Activated naive CD8-positive, alpha-beta T cell treated with anti-CD3 and anti-CD28 coated beads, Interleukin-2, amount 50 U/mL, for 24 hours (primary cell): ENCODE data around the gene MYO7B.

Experiments
- ATAC-seq: fragments of 150-1000 bp; cut with Tn5 transposase; one replicate; pipeline ENCODE4 v1.10.0; 2021
- DNase-seq: peaks from one replicate; pipeline ENCODE4 v3.0.0; 2021
- H3K27ac Mint-ChIP-seq: one replicate; pipeline ENCODE4 v1.8.0; 2021; ENCODE audit warnings: mild to moderate bottlenecking, mixed read lengths
- H3K27me3 Mint-ChIP-seq: one replicate; pipeline ENCODE4 v1.8.0; 2021; ENCODE audit warnings: mixed read lengths
- H3K36me3 Mint-ChIP-seq: one replicate; pipeline ENCODE4 v1.8.0; 2021; ENCODE audit warnings: low read depth, mixed read lengths
- H3K4me1 Mint-ChIP-seq: one replicate; pipeline ENCODE4 v1.8.0; 2021; ENCODE audit warnings: mixed read lengths
- H3K4me3 Mint-ChIP-seq: one replicate; pipeline ENCODE4 v1.8.0; 2021; ENCODE audit warnings: mild to moderate bottlenecking, moderate library complexity, mixed read lengths
- H3K9me3 Mint-ChIP-seq: one replicate; pipeline ENCODE4 v1.8.0; 2021; ENCODE audit warnings: mixed read lengths

MYO7B gene

DNA sequence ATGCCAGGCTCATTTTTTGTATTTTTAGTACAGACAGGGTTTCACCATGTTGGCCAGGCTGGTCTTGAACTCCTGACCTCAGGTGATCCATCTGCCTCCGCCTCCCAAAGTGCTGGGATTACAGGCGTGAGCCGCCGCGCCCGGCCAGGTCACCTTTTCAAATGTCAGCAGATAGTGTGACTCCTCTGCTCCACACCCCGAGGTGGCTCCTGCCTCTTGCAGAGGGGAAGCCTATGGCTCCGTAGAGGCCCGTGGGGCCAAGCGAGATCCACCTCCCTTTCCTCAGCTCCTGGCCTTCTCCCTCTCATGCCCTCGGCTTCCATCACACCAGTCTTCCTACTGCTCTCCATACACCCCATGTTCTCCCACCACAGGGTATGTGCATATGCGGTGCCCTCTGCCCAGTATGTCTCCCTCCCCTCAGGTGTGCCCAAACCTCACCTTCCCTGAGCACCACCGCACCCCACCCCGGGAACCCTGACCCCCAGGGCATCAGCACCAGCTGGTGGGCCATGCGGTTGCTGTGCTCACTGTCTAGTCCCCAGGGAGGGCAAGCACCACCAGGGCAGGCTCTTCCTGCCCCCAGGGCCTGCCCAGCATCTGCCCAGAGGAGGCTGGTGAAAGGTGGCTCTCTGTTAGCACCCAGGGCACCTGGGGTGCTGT is 121.2 kb downstream of the MYO7B start:
- no peaks in the 10 kb centered on the region for H3K4me1 Mint-ChIP-seq
- H3K27ac Mint-ChIP-seq: no peak overlapping the region
- no peak overlapping the region for H3K4me3 Mint-ChIP-seq
- H3K27me3 Mint-ChIP-seq: no peaks in the 10 kb centered on the region
- ATAC-seq (no peak), DNase-seq (no peak)
- H3K9me3 Mint-ChIP-seq: no peaks in the 10 kb centered on the region
- no peaks in the 10 kb centered on the region for H3K36me3 Mint-ChIP-seq

DNA sequence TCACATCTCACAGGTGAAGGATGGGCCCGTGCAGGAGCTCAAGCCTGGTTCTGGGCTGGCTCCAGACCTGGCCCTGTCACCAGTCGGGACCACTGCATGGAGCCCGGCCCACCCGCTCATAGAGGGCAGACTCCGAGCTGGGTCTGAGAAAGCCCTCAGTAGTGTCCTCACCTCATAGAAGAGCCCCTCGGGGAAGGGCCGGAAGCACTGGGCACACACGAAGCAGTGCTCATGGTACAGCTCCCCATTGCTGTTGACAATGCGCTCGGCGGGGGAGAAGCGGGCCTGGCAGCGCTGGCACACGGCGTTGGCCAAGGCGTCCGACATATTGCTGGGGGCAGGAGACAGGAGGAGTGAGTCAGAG is 121.7 kb downstream of the MYO7B start:
- H3K27ac Mint-ChIP-seq: no peak overlapping the region
- ATAC-seq (no peak), DNase-seq (no peak)
- no peak overlapping the region for H3K4me3 Mint-ChIP-seq
- no peaks in the 10 kb centered on the region for H3K36me3 Mint-ChIP-seq
- H3K9me3 Mint-ChIP-seq: no peaks in the 10 kb centered on the region
- H3K4me1 Mint-ChIP-seq: no peaks in the 10 kb centered on the region
- peaks cover 4% of the 10 kb centered on the region for H3K27me3 Mint-ChIP-seq

DNA sequence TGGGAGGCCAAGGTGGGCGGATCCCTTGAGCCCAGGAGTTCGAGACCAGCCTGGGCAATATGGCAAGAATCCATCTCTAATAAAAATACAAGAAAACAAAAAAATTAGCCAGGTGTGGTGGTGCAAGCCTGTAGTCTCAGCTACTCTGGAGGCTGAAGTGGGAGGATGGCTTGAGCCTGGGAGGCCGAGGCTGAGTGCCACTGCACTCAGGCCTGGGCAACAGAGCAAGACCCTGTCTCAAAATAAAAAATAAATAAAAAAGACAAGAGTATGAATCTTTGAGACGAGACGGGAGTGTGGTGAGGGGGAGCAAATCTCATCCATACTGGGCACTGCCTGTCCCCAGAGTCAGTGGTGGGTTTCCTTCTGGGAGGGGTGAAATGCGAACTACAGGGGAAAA is 122.7 kb downstream of the MYO7B start:
- Mint-ChIP-seq H3K27ac (no peak overlapping the region), H3K4me1 (no peaks in the 10 kb centered on the region), H3K27me3 (peaks cover 7% of the 10 kb centered on the region), H3K9me3 (no peaks in the 10 kb centered on the region), H3K4me3 (no peak overlapping the region), H3K36me3 (no peaks in the 10 kb centered on the region)
- DNase-seq: no peak
- no peak for ATAC-seq

DNA sequence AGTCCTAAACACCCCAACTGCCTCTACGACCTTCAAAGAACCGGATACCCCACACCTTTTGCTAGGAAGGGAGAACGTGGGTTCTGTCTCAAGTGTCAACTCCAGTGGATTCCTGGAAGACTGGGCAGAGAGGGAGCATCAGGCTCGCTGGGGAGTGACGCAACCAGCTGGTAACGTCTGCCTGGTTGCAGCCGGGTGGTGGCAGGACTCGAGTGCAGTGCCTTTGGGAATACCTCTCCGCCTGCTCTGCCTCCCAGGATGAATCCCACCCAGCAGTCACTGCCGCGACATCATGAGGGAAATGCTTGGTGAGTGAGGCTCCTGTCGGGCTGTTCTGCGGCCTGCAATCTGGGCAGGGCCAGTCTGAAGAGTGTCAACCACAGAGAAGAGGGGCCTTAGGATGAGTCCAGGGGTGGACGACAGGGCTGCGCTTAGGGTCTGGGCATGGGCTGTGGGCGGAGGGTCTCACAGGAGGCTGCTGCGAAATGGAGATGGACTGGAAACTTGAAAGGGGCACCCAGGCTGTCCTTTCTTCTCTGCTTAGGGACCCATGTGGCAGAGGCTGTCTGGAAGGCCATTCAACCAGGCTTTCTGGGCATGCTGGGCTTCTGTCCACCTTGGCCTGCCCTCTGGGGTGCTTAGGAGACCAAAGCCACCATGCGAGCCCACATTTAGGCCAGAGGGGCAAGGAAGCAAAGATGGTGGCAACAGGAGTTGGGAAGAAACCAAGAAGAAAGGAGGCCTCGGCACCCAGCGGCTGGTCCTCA is 123.3 kb downstream of the MYO7B start:
- peaks cover 13% of the 10 kb centered on the region for H3K27me3 Mint-ChIP-seq
- DNase-seq (no peak), ATAC-seq (no peak)
- H3K4me3 Mint-ChIP-seq: no peak overlapping the region
- no peak overlapping the region for H3K27ac Mint-ChIP-seq
- no peaks in the 10 kb centered on the region for H3K9me3 Mint-ChIP-seq
- no peaks in the 10 kb centered on the region for H3K36me3 Mint-ChIP-seq
- H3K4me1 Mint-ChIP-seq: no peaks in the 10 kb centered on the region

DNA sequence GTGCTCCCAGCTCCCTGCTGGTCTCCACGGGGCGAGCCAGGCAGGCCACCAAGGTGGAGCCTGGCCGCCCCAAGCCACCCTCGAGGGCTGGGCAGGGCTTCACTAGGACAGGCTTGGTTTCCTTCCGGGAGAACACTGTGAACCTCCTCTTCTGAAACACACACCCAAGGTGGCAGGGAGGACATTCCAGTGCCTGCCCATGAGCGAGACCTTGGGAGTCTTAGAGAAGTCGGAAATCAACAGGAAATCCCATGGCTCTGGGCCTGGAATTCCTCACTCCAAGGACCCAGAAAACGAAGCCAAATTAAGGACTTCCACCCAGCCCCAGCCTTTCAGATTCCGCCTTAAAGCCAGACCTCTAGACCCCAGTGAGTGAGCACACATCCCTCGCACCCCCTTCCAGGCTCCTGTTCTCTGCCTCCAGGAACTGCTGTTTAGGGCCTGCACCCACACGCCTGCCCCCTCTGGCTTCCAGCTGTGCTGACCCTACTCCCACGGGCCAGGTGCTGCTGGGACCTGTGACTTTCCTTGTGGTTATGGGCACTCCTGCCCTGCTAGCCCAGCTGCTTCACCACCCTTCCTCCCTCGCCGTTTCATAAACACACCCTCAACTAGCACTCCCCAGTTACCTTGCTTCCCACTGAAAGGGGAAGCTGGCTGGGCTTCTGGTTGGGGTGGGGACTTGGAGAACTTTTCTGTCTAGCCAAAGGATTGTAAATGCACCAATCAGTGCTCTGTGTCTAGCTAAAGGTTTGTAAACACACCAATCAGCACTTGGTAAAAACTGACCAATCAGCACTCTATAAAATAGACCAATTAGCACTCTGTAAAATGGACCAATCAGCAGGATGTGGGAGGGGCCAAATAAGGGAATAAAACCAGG is 124.2 kb downstream of the MYO7B start:
- no peak overlapping the region for H3K4me3 Mint-ChIP-seq
- no peaks in the 10 kb centered on the region for H3K4me1 Mint-ChIP-seq

DNA sequence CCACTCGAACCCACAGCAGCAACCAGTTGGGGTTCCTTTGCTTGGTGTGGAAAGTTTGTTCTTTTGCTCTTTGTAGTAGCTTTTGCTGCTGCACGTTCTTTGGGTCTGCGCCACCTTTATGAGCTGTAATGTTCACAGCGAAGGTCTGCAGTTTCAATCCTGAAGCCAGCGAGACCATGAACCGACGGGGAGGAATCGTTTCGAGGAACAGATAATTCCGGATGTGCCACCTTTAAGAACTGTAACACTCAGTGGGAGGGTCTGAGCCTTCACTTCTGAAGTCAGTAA is 124.8 kb downstream of the MYO7B start:
- H3K9me3 Mint-ChIP-seq: no peaks in the 10 kb centered on the region
- H3K27me3 Mint-ChIP-seq: peaks cover 24% of the 10 kb centered on the region
- no peaks in the 10 kb centered on the region for H3K36me3 Mint-ChIP-seq
- H3K4me3 Mint-ChIP-seq: no peak overlapping the region
- no peaks in the 10 kb centered on the region for H3K4me1 Mint-ChIP-seq
- ATAC-seq (no peak), DNase-seq (no peak)
- no peak overlapping the region for H3K27ac Mint-ChIP-seq

More for the DNA sequence above, 124.2 kb downstream of the MYO7B start:
- H3K36me3 Mint-ChIP-seq: no peaks in the 10 kb centered on the region
- peaks cover 18% of the 10 kb centered on the region for H3K27me3 Mint-ChIP-seq
- H3K27ac Mint-ChIP-seq: no peak overlapping the region
- H3K9me3 Mint-ChIP-seq: no peaks in the 10 kb centered on the region
- DNase-seq (no peak), ATAC-seq (no peak)

DNA sequence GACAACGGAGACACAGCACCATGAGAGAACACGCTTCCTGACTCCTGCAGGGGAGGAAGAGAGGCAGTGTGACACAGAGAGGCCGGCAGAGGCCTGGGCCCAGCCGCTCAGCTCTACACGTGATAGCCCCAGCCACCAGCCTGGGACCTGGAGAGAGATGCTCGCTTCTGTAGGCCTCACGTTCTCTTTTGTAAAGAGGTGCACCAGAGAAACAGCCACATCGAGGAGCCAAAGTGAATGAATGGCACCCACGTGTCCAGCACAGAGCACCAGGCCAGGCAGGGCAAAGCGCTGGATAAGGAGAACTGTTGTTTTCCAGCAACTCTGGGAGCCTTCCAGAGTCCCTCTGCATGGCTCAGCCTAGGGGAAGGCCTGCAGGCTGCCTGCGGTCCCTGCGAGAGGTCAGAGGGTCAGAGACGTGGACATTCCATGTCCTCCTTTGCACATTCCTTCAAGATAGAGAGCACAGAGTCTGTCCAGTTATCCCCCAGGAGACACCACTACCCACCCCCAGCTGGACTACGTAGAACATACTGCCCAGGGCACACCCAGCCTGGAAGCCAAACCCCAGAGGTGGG is 125.7 kb downstream of the MYO7B start:
- no peak overlapping the region for H3K4me3 Mint-ChIP-seq
- no peak for ATAC-seq
- H3K27me3 Mint-ChIP-seq: peaks cover 32% of the 10 kb centered on the region
- H3K27ac Mint-ChIP-seq: no peak overlapping the region
- no peak for DNase-seq
- H3K36me3 Mint-ChIP-seq: no peaks in the 10 kb centered on the region
- H3K9me3 Mint-ChIP-seq: no peaks in the 10 kb centered on the region
- no peaks in the 10 kb centered on the region for H3K4me1 Mint-ChIP-seq

DNA sequence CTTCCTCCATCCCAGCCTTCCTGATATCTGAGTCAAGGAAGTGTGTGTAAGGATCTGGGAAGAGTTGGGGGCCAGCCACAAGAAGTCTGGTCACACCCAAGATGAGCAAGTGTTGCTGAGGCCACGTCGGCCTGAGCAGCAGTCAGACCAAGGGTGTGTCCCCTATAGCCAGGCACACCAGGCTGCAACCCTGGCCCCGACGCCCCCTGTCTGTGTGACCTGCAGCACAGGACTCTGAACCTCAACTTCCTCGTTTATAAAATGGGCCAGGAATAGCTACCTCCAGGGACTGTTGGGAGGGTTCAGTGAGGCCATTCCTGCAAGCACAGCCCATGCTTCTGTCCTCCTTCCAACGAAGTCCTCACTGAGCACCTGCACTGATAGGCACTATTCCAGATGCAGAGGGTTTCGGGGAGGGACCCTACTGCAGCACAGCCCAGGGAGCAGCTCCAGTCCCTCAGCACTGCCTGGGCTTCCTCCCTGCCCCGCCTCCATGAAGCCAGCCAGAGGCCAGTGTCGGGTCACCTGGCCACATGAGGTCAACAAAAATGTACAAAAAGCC is 126.5 kb downstream of the MYO7B start:
- peaks cover 41% of the 10 kb centered on the region for H3K27me3 Mint-ChIP-seq

DNA sequence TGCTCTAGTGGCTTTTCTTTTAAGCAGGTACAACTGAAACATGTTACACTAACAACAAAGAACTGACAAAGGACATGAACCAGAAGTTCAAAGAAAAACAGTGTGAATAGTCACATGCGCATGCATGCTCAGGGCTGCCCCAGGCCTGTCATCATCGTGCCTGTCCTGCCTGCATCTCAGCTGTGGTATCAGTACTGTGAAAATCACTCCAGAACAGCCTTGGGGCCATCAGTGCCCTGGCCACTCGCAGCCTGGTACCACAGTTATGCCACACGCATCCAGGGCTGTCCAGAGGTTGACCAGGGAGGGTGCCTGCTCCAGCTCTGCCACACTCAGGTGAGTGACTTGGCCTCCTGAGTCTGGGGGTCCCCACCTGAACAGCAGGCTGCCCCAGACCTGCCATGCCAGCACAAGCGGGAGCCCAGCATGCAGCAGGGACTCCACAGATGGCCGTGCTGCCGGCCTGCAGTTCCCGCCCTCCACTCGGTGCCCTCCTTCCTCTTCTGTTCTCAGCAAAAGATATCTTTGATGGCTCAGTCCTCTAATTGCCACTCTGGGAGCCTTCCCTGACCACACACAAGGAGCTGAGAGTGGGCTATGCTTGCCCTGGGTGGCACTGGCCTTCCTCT is 127.6 kb downstream of the MYO7B start:
- ATAC-seq (no peak), DNase-seq (no peak)
- H3K36me3 Mint-ChIP-seq: no peaks in the 10 kb centered on the region
- H3K4me3 Mint-ChIP-seq: no peak overlapping the region
- H3K9me3 Mint-ChIP-seq: no peaks in the 10 kb centered on the region
- H3K27me3 Mint-ChIP-seq: peaks cover 48% of the 10 kb centered on the region
- no peaks in the 10 kb centered on the region for H3K4me1 Mint-ChIP-seq
- no peak overlapping the region for H3K27ac Mint-ChIP-seq

More for the DNA sequence above, 126.5 kb downstream of the MYO7B start:
- Mint-ChIP-seq H3K36me3 (no peaks in the 10 kb centered on the region), H3K4me1 (no peaks in the 10 kb centered on the region), H3K9me3 (no peaks in the 10 kb centered on the region), H3K4me3 (no peak overlapping the region), H3K27ac (no peak overlapping the region)
- no peak for ATAC-seq
- no peak for DNase-seq

DNA sequence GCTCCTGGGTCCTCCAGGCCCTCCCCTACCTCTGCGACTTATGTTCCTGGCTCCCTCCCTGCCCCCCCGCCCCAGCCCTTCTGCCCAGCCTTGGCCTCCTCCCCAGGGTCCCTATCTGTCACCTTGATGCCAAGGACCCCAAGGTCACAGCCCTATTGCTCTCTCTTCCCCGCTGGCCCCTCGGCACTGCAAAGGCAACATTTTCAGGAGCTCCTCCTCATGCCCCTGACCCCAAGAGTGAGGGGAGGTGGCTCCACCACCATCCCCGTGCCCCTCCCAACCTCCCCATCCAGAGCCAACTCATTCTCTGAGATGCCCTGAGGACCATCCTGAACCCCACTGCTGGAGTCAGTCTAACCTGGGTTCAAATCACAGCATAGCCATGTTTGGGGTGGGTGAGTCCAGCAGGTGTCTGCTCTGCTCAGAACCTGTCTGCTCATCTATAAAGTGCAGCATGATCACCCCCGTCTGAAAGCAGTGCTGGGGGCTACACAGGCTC is 128.1 kb downstream of the MYO7B start:
- Mint-ChIP-seq H3K9me3 (no peaks in the 10 kb centered on the region), H3K4me3 (no peak overlapping the region), H3K27ac (no peak overlapping the region), H3K27me3 (peaks cover 49% of the 10 kb centered on the region), H3K36me3 (no peaks in the 10 kb centered on the region), H3K4me1 (no peaks in the 10 kb centered on the region)
- ATAC-seq (no peak), DNase-seq (no peak)

DNA sequence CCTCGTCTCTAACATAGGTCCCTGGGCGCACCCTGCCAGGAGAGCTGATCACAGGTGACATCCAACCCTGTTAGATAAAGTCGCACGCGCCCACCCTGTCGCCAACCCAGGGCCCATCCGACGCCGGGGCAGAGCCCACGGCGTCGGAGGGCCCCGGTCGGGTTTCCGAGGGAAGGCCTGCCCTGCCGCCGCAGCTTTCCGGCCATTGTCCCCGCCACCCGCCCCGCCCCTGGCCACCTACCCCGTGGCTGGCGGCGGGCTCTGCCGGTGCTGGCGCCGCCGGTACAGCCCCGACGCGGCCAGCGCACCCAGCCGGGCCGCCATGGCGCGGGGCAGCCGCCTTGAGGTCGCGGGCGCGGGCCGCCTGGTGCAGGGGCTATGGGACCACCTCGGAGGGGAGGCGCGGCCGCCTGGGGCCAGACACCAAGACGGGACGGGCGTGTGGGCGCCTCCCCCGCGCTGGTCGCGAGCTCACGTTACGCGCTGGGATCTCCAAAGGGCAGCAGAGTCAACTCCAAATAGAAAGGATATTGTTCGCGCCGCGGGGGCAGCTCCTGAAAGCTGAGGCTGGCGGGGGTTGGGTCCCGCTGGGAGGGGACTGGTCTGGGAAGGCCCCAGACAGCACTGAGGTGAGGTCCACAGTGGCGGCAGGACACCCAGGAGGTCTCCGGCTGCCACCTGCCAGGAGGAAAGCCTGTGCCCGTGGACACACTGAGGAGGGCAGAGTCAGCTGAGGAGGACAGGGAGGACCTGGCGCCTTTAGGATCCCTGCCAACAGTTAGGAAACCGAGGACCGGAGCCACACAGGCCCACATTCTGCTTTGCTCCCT is 128.8 kb downstream of the MYO7B start:
- no peaks in the 10 kb centered on the region for H3K4me1 Mint-ChIP-seq
- no peak for DNase-seq
- peaks cover 53% of the 10 kb centered on the region for H3K27me3 Mint-ChIP-seq
- no peak for ATAC-seq
- no peak overlapping the region for H3K4me3 Mint-ChIP-seq
- H3K27ac Mint-ChIP-seq: no peak overlapping the region
- H3K36me3 Mint-ChIP-seq: no peaks in the 10 kb centered on the region
- H3K9me3 Mint-ChIP-seq: no peaks in the 10 kb centered on the region

DNA sequence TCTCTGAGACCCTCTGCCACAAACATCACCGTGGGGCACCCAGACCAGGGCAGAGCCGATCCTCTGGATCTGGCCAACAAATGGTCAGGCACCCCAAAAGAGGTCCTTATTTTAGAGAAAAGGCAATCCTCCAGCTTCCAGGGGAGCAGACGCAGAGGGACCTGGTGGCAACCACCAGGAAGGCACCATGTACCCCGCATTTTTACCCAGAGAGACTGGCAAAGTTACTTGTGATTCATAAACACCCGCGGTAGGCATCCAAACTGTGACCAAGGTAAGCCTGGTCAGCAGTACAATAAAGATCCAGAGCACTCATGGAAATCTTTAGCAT is 129.4 kb downstream of the MYO7B start:
- Mint-ChIP-seq H3K9me3 (no peaks in the 10 kb centered on the region), H3K27ac (no peak overlapping the region), H3K27me3 (peaks cover 56% of the 10 kb centered on the region), H3K4me1 (no peaks in the 10 kb centered on the region), H3K4me3 (no peak overlapping the region), H3K36me3 (no peaks in the 10 kb centered on the region)
- DNase-seq (no peak), ATAC-seq (no peak)

DNA sequence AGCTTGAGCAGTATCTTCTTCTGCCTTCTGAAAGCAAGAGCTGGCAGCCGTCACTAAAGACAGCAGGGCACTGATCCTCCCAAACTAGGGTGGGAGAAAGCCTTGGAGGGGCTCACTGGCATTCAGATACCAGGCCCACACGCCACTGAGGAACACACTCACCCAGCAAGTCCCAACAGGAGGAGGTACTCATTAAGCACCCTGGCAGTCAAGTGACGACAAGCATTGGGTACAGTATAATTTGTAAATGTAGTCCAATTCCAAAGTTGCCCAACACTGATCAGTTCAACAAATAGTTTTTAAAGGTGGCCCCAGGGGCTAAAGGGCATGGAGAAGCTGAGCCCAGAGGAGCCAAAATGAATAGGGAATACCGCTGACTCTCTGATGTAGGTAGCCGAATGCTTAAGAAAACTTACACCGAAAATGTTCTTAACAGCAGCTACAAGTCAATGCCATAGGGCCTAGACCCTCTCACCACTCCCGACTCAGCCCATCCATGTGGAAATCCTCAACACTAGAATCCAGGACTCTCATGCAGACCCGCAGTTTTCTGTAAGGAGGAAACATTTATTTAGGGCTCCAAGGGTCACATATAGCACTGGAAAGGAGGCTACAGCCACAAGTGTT is 129.9 kb downstream of the MYO7B start:
- DNase-seq (no peak), ATAC-seq (no peak)
- H3K9me3 Mint-ChIP-seq: no peaks in the 10 kb centered on the region
- no peak overlapping the region for H3K4me3 Mint-ChIP-seq
- H3K27ac Mint-ChIP-seq: no peak overlapping the region
- no peaks in the 10 kb centered on the region for H3K36me3 Mint-ChIP-seq
- peaks cover 61% of the 10 kb centered on the region for H3K27me3 Mint-ChIP-seq
- H3K4me1 Mint-ChIP-seq: no peaks in the 10 kb centered on the region
